OCI-LY7 (cell line): ENCODE data around the gene APRT. TPM values are rescaled to one million over a fixed set of nuclear protein-coding genes. Genes with fewer than 3 reads are reported as not detected.

Source experiments
- BruUV-seq: library from RNA; stranded (reverse); fragments of 400-500 nt; replicated peaks from 2 replicates; lab custom pipeline; 2021; lab: Mats Ljungman, UMichigan
- CTCF ChIA-PET: fragments of 300-600 bp; sonication (Branson Sonifier 250); formaldehyde crosslinking; loops from one replicate; lab custom pipeline; 2022; ENCODE audit warnings: antibody characterized with exemption; ENCODE audit not compliant: unreplicated experiment; lab: Charles Lee
- POLR2A ChIA-PET: fragments of 300-600 bp; sonication (Branson Sonifier 250); formaldehyde crosslinking; loops from one replicate; lab custom pipeline; 2022; ENCODE audit warnings: antibody characterized with exemption; lab: Charles Lee
- DNase-seq: peaks from one replicate; pipeline ENCODE4 v3.0.0-alpha.2; 2015; ENCODE audit warnings: low spot score
- H2AFZ ChIP-seq: fragments of 200-600 bp; sonication (generic), shearing (Covaris generic); 2 replicates; pipeline ENCODE4 v1.6.1; 2014; ENCODE audit warnings: mild to moderate bottlenecking, antibody characterized with exemption, low read length, moderate library complexity
- H3K27ac ChIP-seq: fragments of 200-600 bp; sonication (generic); 2 replicates; pipeline ENCODE4 v1.5.1; 2014; ENCODE audit warnings: mixed run types, low read depth, mild to moderate bottlenecking, moderate library complexity, low read length, inconsistent platforms; ENCODE audit not compliant: poor library complexity, severe bottlenecking
- H3K36me3 ChIP-seq: fragments of 200-600 bp; sonication (generic); 2 replicates; pipeline ENCODE4 v1.6.1; 2014; ENCODE audit warnings: mild to moderate bottlenecking, antibody characterized with exemption, low read length, moderate library complexity, mixed read lengths; ENCODE audit not compliant: insufficient read depth
- H3K4me1 ChIP-seq: fragments of 200-600 bp; sonication (generic); 2 replicates; pipeline ENCODE4 v1.5.1; 2014; ENCODE audit warnings: mild to moderate bottlenecking, low read length; ENCODE audit not compliant: insufficient read depth, poor library complexity, severe bottlenecking
- H3K4me2 ChIP-seq: fragments of 200-600 bp; sonication (generic); 2 replicates; pipeline ENCODE4 v1.6.1; 2014; ENCODE audit warnings: mild to moderate bottlenecking, low read length
- H3K4me3 ChIP-seq: fragments of 200-600 bp; sonication (generic); 2 replicates; pipeline ENCODE4 v1.5.1; 2014; ENCODE audit warnings: mild to moderate bottlenecking, low read depth, low read length; ENCODE audit not compliant: poor library complexity, severe bottlenecking
- H3K79me2 ChIP-seq: fragments of 200-600 bp; sonication (generic); 2 replicates; pipeline ENCODE4 v1.6.1; 2016; ENCODE audit warnings: low read depth, mild to moderate bottlenecking, low read length, moderate library complexity, mixed read lengths; ENCODE audit not compliant: insufficient read depth
- H3K9me2 ChIP-seq: fragments of 200-600 bp; sonication (generic); 2 replicates; pipeline ENCODE4 v1.6.1; 2016; ENCODE audit warnings: mild to moderate bottlenecking, low read length, mixed read lengths; ENCODE audit not compliant: insufficient read depth
- H3K9me3 ChIP-seq: fragments of 200-600 bp; sonication (generic); 2 replicates; pipeline ENCODE4 v1.6.1; 2014; ENCODE audit warnings: mild to moderate bottlenecking, mixed run types, low read length, mixed read lengths
- H4K20me1 ChIP-seq: fragments of 200-600 bp; sonication (generic); 2 replicates; pipeline ENCODE4 v1.6.1; 2014; ENCODE audit warnings: mild to moderate bottlenecking, antibody characterized with exemption, low read length, moderate library complexity, mixed read lengths; ENCODE audit not compliant: insufficient read depth
- EZH2phosphoT487 ChIP-seq: fragments of 200-600 bp; sonication (generic); IDR thresholded peaks from 2 replicates; pipeline ENCODE4 v1.6.1; 2018; ENCODE audit warnings: low read depth, borderline replicate concordance, mild to moderate bottlenecking, mixed run types, antibody characterized with exemption, low read length, moderate library complexity, mixed read lengths
- intact Hi-C: fragments of 100-400 bp; cut with micrococcal nuclease; formaldehyde crosslinking; loops from one replicate; pipeline ENCODE4 v1.10.0; 2022; ENCODE audit not compliant: unreplicated experiment
- total RNA-seq, 2 experiments: library from RNA; depleted of rRNA in 1 of 2; stranded (reverse); fragments of >200 nt in 1 of 2; shearing (Covaris generic) in 1 of 2; gene quantifications; 2 replicates each; pipeline ENCODE4 v1.2.3, GENCODE V29; 2014 to 2022
- TF ChIP-seq, protein P1 (sequence below): fragments of 200-600 bp; sonication (generic); conservative IDR thresholded peaks from 2 replicates; pipeline ENCODE4 v1.5.1; 2014; ENCODE audit warnings: mild to moderate bottlenecking, antibody characterized with exemption, low read length, moderate library complexity, mixed read lengths

The APRT gene
- total RNA-seq, 2 experiments from 2014 or later, result 151 to 216 TPM

DNA sequence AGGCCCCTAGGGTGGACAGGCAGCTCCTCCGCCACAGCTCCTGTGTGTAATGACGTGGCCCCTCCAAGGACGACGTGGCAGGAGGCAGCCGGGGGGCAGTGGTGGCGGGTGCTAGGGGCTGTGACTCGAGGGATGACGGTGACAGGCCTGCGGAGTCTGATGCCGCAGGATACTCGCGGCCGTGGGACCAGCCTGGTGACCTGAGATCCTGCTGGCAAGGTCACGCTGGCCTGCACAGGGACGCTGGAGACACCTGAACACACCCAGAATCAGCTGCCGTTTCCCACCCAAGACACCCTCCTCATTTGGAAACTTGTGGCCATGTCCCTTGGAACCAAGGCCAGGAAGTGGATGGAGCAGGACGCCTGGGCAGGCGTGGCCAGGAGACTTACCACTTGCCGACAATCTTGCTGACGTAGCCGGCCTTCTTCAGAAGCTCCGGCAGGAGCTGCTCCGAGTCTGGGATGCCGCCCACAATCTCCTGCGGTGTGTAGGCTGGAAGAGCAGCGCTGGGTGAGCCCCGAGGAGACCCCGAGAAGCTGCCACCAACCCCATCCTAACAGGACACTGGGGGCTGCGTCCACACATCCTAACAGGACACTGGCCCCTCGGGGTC lies 29.0 kb upstream of the APRT start:
- DNase-seq, result no peak
- intact Hi-C loops, result no loop called here
- no peaks in the 10 kb centered on the region for H3K9me2 ChIP-seq
- H3K4me3 ChIP-seq, result no peak overlapping the region
- H3K4me2 ChIP-seq, result no peak overlapping the region
- ChIA-PET CTCF (no interaction called here), POLR2A (no interaction called here)
- TF ChIP-seq EZH2phosphoT487, result no peak
- TF ChIP-seq, protein P1, sequence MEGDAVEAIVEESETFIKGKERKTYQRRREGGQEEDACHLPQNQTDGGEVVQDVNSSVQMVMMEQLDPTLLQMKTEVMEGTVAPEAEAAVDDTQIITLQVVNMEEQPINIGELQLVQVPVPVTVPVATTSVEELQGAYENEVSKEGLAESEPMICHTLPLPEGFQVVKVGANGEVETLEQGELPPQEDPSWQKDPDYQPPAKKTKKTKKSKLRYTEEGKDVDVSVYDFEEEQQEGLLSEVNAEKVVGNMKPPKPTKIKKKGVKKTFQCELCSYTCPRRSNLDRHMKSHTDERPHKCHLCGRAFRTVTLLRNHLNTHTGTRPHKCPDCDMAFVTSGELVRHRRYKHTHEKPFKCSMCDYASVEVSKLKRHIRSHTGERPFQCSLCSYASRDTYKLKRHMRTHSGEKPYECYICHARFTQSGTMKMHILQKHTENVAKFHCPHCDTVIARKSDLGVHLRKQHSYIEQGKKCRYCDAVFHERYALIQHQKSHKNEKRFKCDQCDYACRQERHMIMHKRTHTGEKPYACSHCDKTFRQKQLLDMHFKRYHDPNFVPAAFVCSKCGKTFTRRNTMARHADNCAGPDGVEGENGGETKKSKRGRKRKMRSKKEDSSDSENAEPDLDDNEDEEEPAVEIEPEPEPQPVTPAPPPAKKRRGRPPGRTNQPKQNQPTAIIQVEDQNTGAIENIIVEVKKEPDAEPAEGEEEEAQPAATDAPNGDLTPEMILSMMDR, result no peak
- H3K9me3 ChIP-seq, result no peaks in the 10 kb centered on the region
- H3K4me1 ChIP-seq, result no peaks in the 10 kb centered on the region
- no peak overlapping the region for H2AFZ ChIP-seq
- H3K36me3 ChIP-seq, result no peaks in the 10 kb centered on the region
- no peaks in the 10 kb centered on the region for H3K79me2 ChIP-seq
- no peak overlapping the region for H3K27ac ChIP-seq
- H4K20me1 ChIP-seq, result no peaks in the 10 kb centered on the region
- BruUV-seq, result no TSS peak

DNA sequence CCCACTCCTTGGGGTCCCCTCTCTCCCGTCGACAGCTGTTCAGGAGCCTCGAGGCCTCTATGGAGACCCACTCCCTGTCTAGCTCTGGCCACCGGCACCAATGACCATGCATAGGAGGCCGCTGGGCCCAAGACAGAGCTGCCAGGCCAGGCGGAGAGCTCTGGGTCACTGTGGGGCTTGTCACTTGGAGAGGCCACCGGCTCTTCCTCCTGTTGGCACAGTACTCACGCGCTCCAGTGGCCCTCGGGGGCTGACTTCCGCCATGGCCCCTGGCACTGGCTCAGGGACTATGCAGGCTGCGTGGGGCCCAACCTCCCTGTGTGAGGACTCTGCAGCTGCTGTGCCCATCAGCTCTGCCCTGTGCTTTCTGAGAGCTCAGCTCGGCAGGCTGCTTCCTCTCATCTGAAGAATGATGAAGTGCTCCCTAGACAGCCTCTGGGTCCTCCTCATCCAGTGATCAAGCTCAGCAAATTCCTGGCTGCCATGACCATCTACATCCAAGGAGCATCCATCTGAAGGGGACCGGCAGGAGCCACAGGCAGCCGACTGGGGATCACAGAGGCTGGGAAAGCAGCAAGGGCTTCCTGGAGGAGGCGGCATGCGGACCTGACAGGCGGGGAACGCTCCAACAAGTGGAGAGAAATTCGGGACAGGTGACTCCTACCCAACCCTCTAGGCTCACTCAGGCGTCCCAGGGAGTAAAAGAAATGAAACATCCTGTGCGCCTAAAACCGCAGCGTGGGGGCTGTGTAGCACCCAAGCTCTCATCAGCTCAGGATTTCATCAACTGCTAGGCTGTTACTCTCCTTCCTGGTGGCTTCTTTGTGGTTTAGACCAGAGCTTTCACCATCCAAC lies 28.2 kb upstream of the APRT start:
- Histone ChIP-seq H3K79me2 (no peaks in the 10 kb centered on the region), H4K20me1 (no peaks in the 10 kb centered on the region), H3K4me1 (no peaks in the 10 kb centered on the region), H3K9me3 (no peaks in the 10 kb centered on the region), H3K27ac (no peak overlapping the region), H3K4me2 (no peak overlapping the region), H3K36me3 (no peaks in the 10 kb centered on the region), H2AFZ (no peak overlapping the region), H3K9me2 (no peaks in the 10 kb centered on the region), H3K4me3 (no peak overlapping the region)
- no peak for TF ChIP-seq EZH2phosphoT487
- TF ChIP-seq, protein P1, result no peak
- no peak for DNase-seq
- no TSS peak for BruUV-seq
- ChIA-PET POLR2A (no interaction called here), CTCF (no interaction called here)
- intact Hi-C loops, result no loop called here

DNA sequence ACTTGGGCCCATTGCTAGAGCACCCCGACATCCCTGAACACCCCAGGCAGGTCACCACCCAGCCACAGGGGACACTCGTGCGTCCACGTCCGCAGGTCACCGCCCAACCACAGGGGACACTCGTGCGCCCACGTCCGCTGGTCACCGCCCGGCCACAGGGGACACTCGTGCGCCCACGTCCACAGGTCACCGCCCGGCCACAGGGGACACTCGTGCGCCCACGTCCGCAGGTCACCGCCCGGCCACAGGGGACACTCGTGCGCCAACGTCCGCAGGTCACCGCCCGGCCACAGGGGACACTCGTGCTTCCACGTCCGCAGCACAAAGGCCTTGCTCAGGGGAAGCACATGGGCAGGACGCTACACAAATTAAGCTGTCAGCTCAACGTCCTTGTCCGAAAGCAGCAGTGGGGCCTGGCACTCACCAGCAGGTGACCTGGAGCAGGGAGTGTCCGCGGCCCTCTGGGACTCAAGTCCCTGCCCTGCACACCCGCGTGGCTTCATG lies 27.4 kb upstream of the APRT start:
- no peaks in the 10 kb centered on the region for H3K9me2 ChIP-seq
- POLR2A ChIA-PET, result no interaction called here
- no peak for DNase-seq
- H3K36me3 ChIP-seq, result no peaks in the 10 kb centered on the region
- no TSS peak for BruUV-seq
- no peaks in the 10 kb centered on the region for H3K79me2 ChIP-seq
- intact Hi-C loops, result no loop called here
- TF ChIP-seq, protein P1, result no peak
- no peak for TF ChIP-seq EZH2phosphoT487
- no peak overlapping the region for H3K27ac ChIP-seq
- CTCF ChIA-PET, result no interaction called here
- no peak overlapping the region for H3K4me2 ChIP-seq
- H4K20me1 ChIP-seq, result no peaks in the 10 kb centered on the region
- no peaks in the 10 kb centered on the region for H3K9me3 ChIP-seq
- H3K4me1 ChIP-seq, result no peaks in the 10 kb centered on the region
- no peak overlapping the region for H2AFZ ChIP-seq
- no peak overlapping the region for H3K4me3 ChIP-seq
